WTC11 (cell line): ENCODE results near the gene CILP2.

Experiments
- FOXJ3 ChIP-seq: sonication (generic); formaldehyde crosslinking; IDR thresholded peaks from 2 replicates; pipeline ENCODE4 v1.9.0; 2021; ENCODE audit warnings: missing genetic modification reagents, mild to moderate bottlenecking, borderline replicate concordance
- MXD4 ChIP-seq: fragments of 250-450 bp; sonication (Bioruptor Pico); IDR thresholded peaks from 2 replicates; pipeline ENCODE4 v1.8.0; 2021; ENCODE audit warnings: mild to moderate bottlenecking, moderate library complexity, borderline replicate concordance
- TF ChIP-seq, protein P1 (sequence below): fragments of 200-600 bp; IDR thresholded peaks from 2 replicates; pipeline ENCODE4 v1.8.0; 2022; ENCODE audit warnings: antibody characterized with exemption
- TF ChIP-seq, protein P2 (sequence below): sonication (generic); formaldehyde crosslinking; IDR thresholded peaks from 2 replicates; pipeline ENCODE4 v1.8.1; 2022; ENCODE audit warnings: low read depth, missing genetic modification reagents, borderline replicate concordance

DNA sequence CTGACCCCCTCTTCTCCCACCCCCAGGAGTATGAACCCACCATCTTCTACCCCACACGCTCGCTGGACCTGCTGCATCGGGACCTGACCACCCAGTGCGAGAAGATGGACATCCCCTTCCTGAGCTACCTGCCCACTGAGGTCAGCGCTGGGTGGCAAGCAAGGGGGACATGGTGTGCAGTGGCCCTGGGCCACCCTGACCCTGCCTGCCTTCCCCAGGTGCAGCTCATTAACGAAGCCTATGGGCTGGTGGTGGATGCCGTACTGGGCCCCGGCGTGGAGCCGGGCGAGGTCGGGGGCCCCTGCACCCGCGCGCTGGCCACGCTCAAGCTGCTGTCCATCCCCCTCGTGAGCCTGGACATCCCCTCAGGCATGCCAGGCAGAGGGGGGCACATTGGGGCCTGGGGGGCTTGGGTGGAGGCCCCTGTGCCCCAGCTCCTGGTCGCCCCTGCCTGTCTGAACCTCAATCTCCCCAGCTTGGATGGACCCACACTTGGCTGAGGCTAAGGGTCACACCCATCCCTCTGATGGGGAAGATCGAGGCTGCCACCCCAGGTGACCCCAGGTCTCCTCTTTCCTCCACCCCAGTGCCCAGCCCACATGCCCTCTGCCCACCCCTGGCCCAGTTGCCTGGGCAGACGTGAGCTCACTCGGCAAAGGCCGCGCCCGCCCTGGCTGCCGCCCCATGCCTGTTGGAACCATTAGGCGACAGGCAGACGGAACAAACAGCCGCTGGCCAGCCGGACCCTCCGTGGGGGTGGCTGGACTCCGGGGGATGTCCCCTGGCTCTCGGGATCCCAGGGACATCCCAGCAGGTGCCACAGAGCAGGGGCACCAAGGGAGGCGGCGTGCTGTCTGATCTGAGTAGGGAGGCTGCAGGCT is 2.5 kb upstream of the CILP2 start:
- TF ChIP-seq, protein P1, sequence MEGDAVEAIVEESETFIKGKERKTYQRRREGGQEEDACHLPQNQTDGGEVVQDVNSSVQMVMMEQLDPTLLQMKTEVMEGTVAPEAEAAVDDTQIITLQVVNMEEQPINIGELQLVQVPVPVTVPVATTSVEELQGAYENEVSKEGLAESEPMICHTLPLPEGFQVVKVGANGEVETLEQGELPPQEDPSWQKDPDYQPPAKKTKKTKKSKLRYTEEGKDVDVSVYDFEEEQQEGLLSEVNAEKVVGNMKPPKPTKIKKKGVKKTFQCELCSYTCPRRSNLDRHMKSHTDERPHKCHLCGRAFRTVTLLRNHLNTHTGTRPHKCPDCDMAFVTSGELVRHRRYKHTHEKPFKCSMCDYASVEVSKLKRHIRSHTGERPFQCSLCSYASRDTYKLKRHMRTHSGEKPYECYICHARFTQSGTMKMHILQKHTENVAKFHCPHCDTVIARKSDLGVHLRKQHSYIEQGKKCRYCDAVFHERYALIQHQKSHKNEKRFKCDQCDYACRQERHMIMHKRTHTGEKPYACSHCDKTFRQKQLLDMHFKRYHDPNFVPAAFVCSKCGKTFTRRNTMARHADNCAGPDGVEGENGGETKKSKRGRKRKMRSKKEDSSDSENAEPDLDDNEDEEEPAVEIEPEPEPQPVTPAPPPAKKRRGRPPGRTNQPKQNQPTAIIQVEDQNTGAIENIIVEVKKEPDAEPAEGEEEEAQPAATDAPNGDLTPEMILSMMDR, result no peak
- TF ChIP-seq FOXJ3 (CRISPR knock-in tag) (no peak), MXD4 (CRISPR knock-in tag) (no peak)
- TF ChIP-seq, protein P2, sequence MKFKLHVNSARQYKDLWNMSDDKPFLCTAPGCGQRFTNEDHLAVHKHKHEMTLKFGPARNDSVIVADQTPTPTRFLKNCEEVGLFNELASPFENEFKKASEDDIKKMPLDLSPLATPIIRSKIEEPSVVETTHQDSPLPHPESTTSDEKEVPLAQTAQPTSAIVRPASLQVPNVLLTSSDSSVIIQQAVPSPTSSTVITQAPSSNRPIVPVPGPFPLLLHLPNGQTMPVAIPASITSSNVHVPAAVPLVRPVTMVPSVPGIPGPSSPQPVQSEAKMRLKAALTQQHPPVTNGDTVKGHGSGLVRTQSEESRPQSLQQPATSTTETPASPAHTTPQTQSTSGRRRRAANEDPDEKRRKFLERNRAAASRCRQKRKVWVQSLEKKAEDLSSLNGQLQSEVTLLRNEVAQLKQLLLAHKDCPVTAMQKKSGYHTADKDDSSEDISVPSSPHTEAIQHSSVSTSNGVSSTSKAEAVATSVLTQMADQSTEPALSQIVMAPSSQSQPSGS (CRISPR knock-in tag), result no peak
